Upper lobe of left lung (tissue), 6 donors: ENCODE data around the gene PTPRQ. TPM values are rescaled to one million over a fixed set of nuclear protein-coding genes. Genes with fewer than 3 reads are reported as not detected.

Source experiments
- ATAC-seq, 2 donors: fragments of 200-7000 bp; cut with Tn5 transposase; one replicate each; pipeline ENCODE4 v1.9.1; 2022; ENCODE audit warnings: mild to moderate bottlenecking in 2 of 2, moderate library complexity in 2 of 2; ENCODE audit not compliant: low FRiP score in 2 of 2
- DNase-seq, 2 donors: peaks; one replicate each; pipeline ENCODE4 v3.0.0-alpha.2; 2019 to 2020
- H3K27ac ChIP-seq, 4 donors: fragments of 200-600 bp; sonication (generic); one replicate each; pipeline ENCODE4 v1.5.1; 2016 to 2019
- H3K27me3 ChIP-seq, 4 donors: fragments of 200-600 bp; sonication (generic); one replicate each; pipeline ENCODE4 v1.5.1; 2017 to 2019
- H3K36me3 ChIP-seq, 4 donors: fragments of 200-600 bp; sonication (generic); one replicate each; pipeline ENCODE4 v1.5.1; 2016 to 2019
- H3K4me1 ChIP-seq, 4 donors: fragments of 200-600 bp; sonication (generic); one replicate each; pipeline ENCODE4 v1.5.1; 2018 to 2019
- H3K4me3 ChIP-seq, 4 donors: fragments of 200-600 bp; sonication (generic); one replicate each; pipeline ENCODE4 v1.5.1; 2017 to 2019; ENCODE audit warnings: mild to moderate bottlenecking in 2 of 4, moderate library complexity in 1 of 4
- H3K9me3 ChIP-seq, 4 donors: fragments of 200-600 bp; sonication (generic); one replicate each; pipeline ENCODE4 v1.5.1; 2018 to 2019
- EP300 ChIP-seq, 4 donors: sonication (generic); formaldehyde crosslinking; IDR thresholded peaks; one replicate each; pipeline ENCODE4 v1.5.1; 2017; ENCODE audit warnings: antibody characterized with exemption in 4 of 4, control low read depth in 2 of 4
- POLR2A ChIP-seq, 4 donors: fragments of 450-650 bp; IDR thresholded peaks; one replicate each; pipeline ENCODE4 v1.5.1; 2016 to 2017; ENCODE audit warnings: antibody characterized with exemption in 4 of 4, mild to moderate bottlenecking in 2 of 4
- POLR2AphosphoS5 ChIP-seq, 2 donors: sonication (generic); formaldehyde crosslinking; IDR thresholded peaks; one replicate each; pipeline ENCODE4 v1.5.1; 2017; ENCODE audit warnings: antibody characterized with exemption in 2 of 2
- WGBS, 2 donors: methylation state at CpG; one replicate each; pipeline ENCODE4 v1.1.5; 2017 to 2018; 5-methylcytosine and 5-hydroxymethylcytosine counted together
- total RNA-seq, 6 donors: library from RNA; depleted of rRNA in 4 of 6; stranded (reverse); fragments of >200 nt in 4 of 6; gene quantifications; one replicate each; pipeline versions ENCODE4 v1.1.0 to v1.2.1, GENCODE V29; 2016 to 2021
- TF ChIP-seq, protein P1 (sequence below), 6 experiments: fragments of 450-650 bp in 4 of 6; fragments of 200-600 bp in 2 of 6; sonication (generic) in 2 of 6; IDR thresholded peaks; one replicate each; pipeline ENCODE4 v1.5.1; 2016 to 2019; ENCODE audit warnings: antibody characterized with exemption in 6 of 6
- donor health status: DM: no; HTN: no; CAD: no; lungs with moderate emphysema.
- donor health status: DM: no; HTN: yes; CAD: no; lungs with severe emphysema.

Gene PTPRQ
- total RNA-seq, 6 donors from 2014 or later = 1.0 to 15.6 (median 5.0) TPM

GRCh38 chr12:80513211-80513610, 69.2 kb downstream of the PTPRQ start:
- WGBS, 2 donors = 73 to 75% methylated on average over 16 to 18 of the region's 18 CpGs
- ATAC-seq = no peak
- no peak overlapping the region for H3K4me3 ChIP-seq
- no peak overlapping the region for H3K27ac ChIP-seq
- no peak for TF ChIP-seq EP300 (IDR thresholded peaks at IDR 0.05)
- no peak for TF ChIP-seq POLR2A (IDR thresholded peaks at IDR 0.05)
- TF ChIP-seq, protein P1, sequence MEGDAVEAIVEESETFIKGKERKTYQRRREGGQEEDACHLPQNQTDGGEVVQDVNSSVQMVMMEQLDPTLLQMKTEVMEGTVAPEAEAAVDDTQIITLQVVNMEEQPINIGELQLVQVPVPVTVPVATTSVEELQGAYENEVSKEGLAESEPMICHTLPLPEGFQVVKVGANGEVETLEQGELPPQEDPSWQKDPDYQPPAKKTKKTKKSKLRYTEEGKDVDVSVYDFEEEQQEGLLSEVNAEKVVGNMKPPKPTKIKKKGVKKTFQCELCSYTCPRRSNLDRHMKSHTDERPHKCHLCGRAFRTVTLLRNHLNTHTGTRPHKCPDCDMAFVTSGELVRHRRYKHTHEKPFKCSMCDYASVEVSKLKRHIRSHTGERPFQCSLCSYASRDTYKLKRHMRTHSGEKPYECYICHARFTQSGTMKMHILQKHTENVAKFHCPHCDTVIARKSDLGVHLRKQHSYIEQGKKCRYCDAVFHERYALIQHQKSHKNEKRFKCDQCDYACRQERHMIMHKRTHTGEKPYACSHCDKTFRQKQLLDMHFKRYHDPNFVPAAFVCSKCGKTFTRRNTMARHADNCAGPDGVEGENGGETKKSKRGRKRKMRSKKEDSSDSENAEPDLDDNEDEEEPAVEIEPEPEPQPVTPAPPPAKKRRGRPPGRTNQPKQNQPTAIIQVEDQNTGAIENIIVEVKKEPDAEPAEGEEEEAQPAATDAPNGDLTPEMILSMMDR (IDR thresholded peaks at IDR 0.05) = no peak
- no peak for TF ChIP-seq POLR2AphosphoS5 (IDR thresholded peaks at IDR 0.05)
- H3K36me3 ChIP-seq = no peaks in the 10 kb centered on the region
- H3K27me3 ChIP-seq = no peaks in the 10 kb centered on the region
- H3K4me1 ChIP-seq = no peaks in the 10 kb centered on the region
- no peaks in the 10 kb centered on the region for H3K9me3 ChIP-seq
- peak in 1 of 2 donors; percentile 43 for DNase-seq

DNA sequence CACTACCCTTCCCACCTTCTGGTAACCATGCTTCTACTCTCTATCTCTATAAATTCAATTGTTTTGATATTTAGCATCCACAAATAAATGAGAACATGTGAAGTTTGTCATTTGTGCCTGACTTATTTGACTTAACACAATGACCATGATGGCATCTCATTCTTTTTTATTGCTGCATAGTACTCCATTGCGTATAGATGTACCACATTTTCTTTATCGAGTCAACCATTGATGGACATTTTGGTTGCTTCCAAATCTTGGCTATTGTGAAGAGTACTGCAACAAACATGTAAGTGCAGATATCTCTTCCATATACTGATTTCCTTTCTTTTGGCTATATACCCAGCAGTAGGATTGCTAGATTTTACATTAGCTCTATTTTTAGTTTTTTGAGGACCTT, 73.6 kb downstream of the PTPRQ start:
- Histone ChIP-seq H3K27ac (no peak overlapping the region), H3K9me3 (no peaks in the 10 kb centered on the region), H3K36me3 (no peaks in the 10 kb centered on the region), H3K4me3 (no peak overlapping the region), H3K4me1 (no peaks in the 10 kb centered on the region), H3K27me3 (no peaks in the 10 kb centered on the region)
- TF ChIP-seq, protein P1 (IDR thresholded peaks at IDR 0.05) = no peak
- no peak for TF ChIP-seq POLR2AphosphoS5 (IDR thresholded peaks at IDR 0.05)
- TF ChIP-seq EP300 (IDR thresholded peaks at IDR 0.05) = no peak
- DNase-seq (no peak), ATAC-seq (no peak)
- 92 to 97% methylated on average over 2 of the region's 2 CpGs for WGBS, 2 donors

DNA sequence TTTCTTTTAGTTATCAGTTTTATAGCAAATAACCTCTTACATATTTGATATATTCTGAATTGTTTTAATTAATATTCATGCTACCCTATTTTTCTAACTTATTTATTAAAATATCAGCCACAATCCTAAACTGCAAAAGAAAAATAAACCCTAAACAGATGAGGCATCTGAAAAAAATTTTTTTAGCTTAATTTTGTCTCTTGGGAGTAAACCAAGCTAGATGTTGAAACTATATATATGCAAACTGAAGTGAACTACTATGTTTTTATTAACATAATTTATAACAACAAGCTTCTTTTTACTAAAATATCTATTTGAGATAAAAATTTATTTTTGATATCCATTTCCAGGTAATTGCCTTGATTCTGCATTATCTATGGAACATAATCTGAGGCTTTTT, 87.6 kb downstream of the PTPRQ start:
- Histone ChIP-seq H3K27ac (no peak overlapping the region), H3K4me1 (no peaks in the 10 kb centered on the region), H3K36me3 (no peaks in the 10 kb centered on the region), H3K9me3 (no peaks in the 10 kb centered on the region), H3K27me3 (no peaks in the 10 kb centered on the region), H3K4me3 (no peak overlapping the region)
- ATAC-seq (no peak), DNase-seq (no peak)
- TF ChIP-seq POLR2A (IDR thresholded peaks at IDR 0.05) = no peak
- no peak for TF ChIP-seq EP300 (IDR thresholded peaks at IDR 0.05)
- TF ChIP-seq POLR2AphosphoS5 (IDR thresholded peaks at IDR 0.05) = no peak
- TF ChIP-seq, protein P1 (IDR thresholded peaks at IDR 0.05) = no peak

- Histone ChIP-seq H3K4me3 (no peak overlapping the region), H3K27me3 (no peaks in the 10 kb centered on the region), H3K27ac (no peak overlapping the region), H3K9me3 (no peaks in the 10 kb centered on the region), H3K36me3 (no peaks in the 10 kb centered on the region), H3K4me1 (no peaks in the 10 kb centered on the region)
- no peak for DNase-seq
- no peak for ATAC-seq
- WGBS, 2 donors = 41 to 44% methylated on average over 2 of the region's 2 CpGs
- TF ChIP-seq, protein P1 (IDR thresholded peaks at IDR 0.05) = no peak
- TF ChIP-seq POLR2A (IDR thresholded peaks at IDR 0.05) (no peak), EP300 (IDR thresholded peaks at IDR 0.05) (no peak), POLR2AphosphoS5 (IDR thresholded peaks at IDR 0.05) (no peak)
Observed at GRCh38 chr12:80539029-80539428, 95.0 kb downstream of the PTPRQ start.

- 80 to 83% methylated on average over 3 of the region's 3 CpGs for WGBS, 2 donors
- H3K27ac ChIP-seq = no peak overlapping the region
- no peaks in the 10 kb centered on the region for H3K36me3 ChIP-seq
- H3K4me1 ChIP-seq = no peaks in the 10 kb centered on the region
- H3K4me3 ChIP-seq = no peak overlapping the region
- DNase-seq = no peak
- no peak for ATAC-seq
- no peaks in the 10 kb centered on the region for H3K27me3 ChIP-seq
- TF ChIP-seq POLR2AphosphoS5 (IDR thresholded peaks at IDR 0.05) (no peak), EP300 (IDR thresholded peaks at IDR 0.05) (no peak), POLR2A (IDR thresholded peaks at IDR 0.05) (no peak)
- TF ChIP-seq, protein P1 (IDR thresholded peaks at IDR 0.05) = no peak
- H3K9me3 ChIP-seq = no peaks in the 10 kb centered on the region
Observed at GRCh38 chr12:80549298-80549697, 105.3 kb downstream of the PTPRQ start.
